ENCODE results near the gene C14orf132.

C14orf132 gene

GRCh38 chr14:96031691-96032090 lies 7.5 kb upstream of the C14orf132 start:
- H3K9ac ChIP-seq (ENCODE audit: low read depth, low read length): no peak overlapping the region
- no peaks in the 10 kb centered on the region for H3K79me2 ChIP-seq (ENCODE audit: insufficient read depth, low read length)
- no peak for ATAC-seq (ENCODE audit: insufficient read depth, low read depth)
- H4K20me1 ChIP-seq (ENCODE audit: insufficient read depth, low read length): no peaks in the 10 kb centered on the region
- TF ChIP-seq CTCF (IDR thresholded peaks at IDR 0.05; ENCODE audit: borderline replicate concordance, extremely low read depth, low read length, poor library complexity, severe bottlenecking): no peak
- TF ChIP-seq EZH2 (IDR thresholded peaks at IDR 0.05; ENCODE audit: borderline replicate concordance, low read depth, low read length, severe bottlenecking): no peak
- H3K4me2 ChIP-seq (ENCODE audit: insufficient read depth, low read length): no peak overlapping the region
- no peak overlapping the region for H2AFZ ChIP-seq (ENCODE audit: low read depth, low read length)
- no peak overlapping the region for H3K27ac ChIP-seq (ENCODE audit: low read length)
- H3K4me3 ChIP-seq (ENCODE audit: low read depth in 1 of 2, low read length in 2 of 2): no peak overlapping the region
- no peak for DNase-seq
- H3K36me3 ChIP-seq (ENCODE audit: insufficient read depth, low read length): no peaks in the 10 kb centered on the region
- H3K27me3 ChIP-seq (ENCODE audit: insufficient read depth, low read length, poor library complexity): peaks cover 8% of the 10 kb centered on the region
- no peaks in the 10 kb centered on the region for H3K4me1 ChIP-seq (ENCODE audit: insufficient read depth, low read length)
- H3K9me3 ChIP-seq (ENCODE audit: insufficient read depth, low read length, severe bottlenecking): no peaks in the 10 kb centered on the region

GRCh38 chr14:96035456-96035855 lies 3.7 kb upstream of the C14orf132 start:
- Histone ChIP-seq H4K20me1 (ENCODE audit: insufficient read depth, low read length) (no peaks in the 10 kb centered on the region), H3K27me3 (ENCODE audit: insufficient read depth, low read length, poor library complexity) (peaks cover 3% of the 10 kb centered on the region), H3K4me2 (ENCODE audit: insufficient read depth, low read length) (no peak overlapping the region), H3K79me2 (ENCODE audit: insufficient read depth, low read length) (no peaks in the 10 kb centered on the region), H3K27ac (ENCODE audit: low read length) (no peak overlapping the region), H3K4me1 (ENCODE audit: insufficient read depth, low read length) (no peaks in the 10 kb centered on the region), H3K4me3 (ENCODE audit: low read depth in 1 of 2, low read length in 2 of 2) (no peak overlapping the region), H3K36me3 (ENCODE audit: insufficient read depth, low read length) (no peaks in the 10 kb centered on the region), H3K9ac (ENCODE audit: low read depth, low read length) (no peak overlapping the region), H3K9me3 (ENCODE audit: insufficient read depth, low read length, severe bottlenecking) (no peaks in the 10 kb centered on the region), H2AFZ (ENCODE audit: low read depth, low read length) (no peak overlapping the region)
- TF ChIP-seq EZH2 (IDR thresholded peaks at IDR 0.05; ENCODE audit: borderline replicate concordance, low read depth, low read length, severe bottlenecking) (no peak), CTCF (IDR thresholded peaks at IDR 0.05; ENCODE audit: borderline replicate concordance, extremely low read depth, low read length, poor library complexity, severe bottlenecking) (no peak)
- DNase-seq: no peak
- ATAC-seq (ENCODE audit: insufficient read depth, low read depth): no peak

GRCh38 chr14:96037891-96038557 lies 1.1 kb upstream of the C14orf132 start:
- Histone ChIP-seq H4K20me1 (ENCODE audit: insufficient read depth, low read length) (no peaks in the 10 kb centered on the region), H3K4me1 (ENCODE audit: insufficient read depth, low read length) (no peaks in the 10 kb centered on the region), H3K4me3 (ENCODE audit: low read depth in 1 of 2, low read length in 2 of 2) (no peak overlapping the region), H3K4me2 (ENCODE audit: insufficient read depth, low read length) (no peak overlapping the region), H3K27me3 (ENCODE audit: insufficient read depth, low read length, poor library complexity) (no peaks in the 10 kb centered on the region), H3K27ac (ENCODE audit: low read length) (no peak overlapping the region), H3K79me2 (ENCODE audit: insufficient read depth, low read length) (no peaks in the 10 kb centered on the region), H3K9me3 (ENCODE audit: insufficient read depth, low read length, severe bottlenecking) (no peaks in the 10 kb centered on the region), H3K36me3 (ENCODE audit: insufficient read depth, low read length) (no peaks in the 10 kb centered on the region), H3K9ac (ENCODE audit: low read depth, low read length) (no peak overlapping the region), H2AFZ (ENCODE audit: low read depth, low read length) (no peak overlapping the region)
- ATAC-seq (ENCODE audit: insufficient read depth, low read depth): no peak
- no peak for TF ChIP-seq EZH2 (IDR thresholded peaks at IDR 0.05; ENCODE audit: borderline replicate concordance, low read depth, low read length, severe bottlenecking)
- TF ChIP-seq CTCF (IDR thresholded peaks at IDR 0.05; ENCODE audit: borderline replicate concordance, extremely low read depth, low read length, poor library complexity, severe bottlenecking): no peak
- DNase-seq: no peak
